ENCODE measurements around the gene RPS23. TPM values are rescaled to one million over a fixed set of nuclear protein-coding genes. Genes with fewer than 3 reads are reported as not detected.
A peak's percentile ranks its signal among the peaks of the same experiment; 100 is the strongest.

The RPS23 gene
- total RNA-seq, 1 donor from 2014 or later: 4,820 TPM

DNA sequence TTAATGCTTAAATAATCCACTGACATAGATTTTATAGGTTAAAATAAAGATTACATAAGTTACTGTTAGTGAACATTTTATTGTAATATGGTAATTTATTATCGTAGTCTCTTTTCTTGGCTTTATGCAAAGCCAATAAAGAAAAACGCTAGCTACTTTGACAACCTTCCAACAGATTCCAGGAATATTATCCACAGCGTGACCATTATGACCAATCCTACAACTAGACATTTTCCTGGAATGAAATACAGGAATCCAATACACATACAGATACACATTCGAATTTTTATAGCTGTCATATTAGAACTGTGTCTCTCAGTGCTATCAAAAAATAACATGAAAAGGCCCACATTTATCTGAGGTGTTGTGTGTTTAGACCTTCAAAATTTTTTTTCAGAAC, 13.1 kb downstream of the RPS23 start:
- no peak overlapping the region for H3K4me3 ChIP-seq (ENCODE audit: low read depth, low read length)
- TF ChIP-seq, protein P1, sequence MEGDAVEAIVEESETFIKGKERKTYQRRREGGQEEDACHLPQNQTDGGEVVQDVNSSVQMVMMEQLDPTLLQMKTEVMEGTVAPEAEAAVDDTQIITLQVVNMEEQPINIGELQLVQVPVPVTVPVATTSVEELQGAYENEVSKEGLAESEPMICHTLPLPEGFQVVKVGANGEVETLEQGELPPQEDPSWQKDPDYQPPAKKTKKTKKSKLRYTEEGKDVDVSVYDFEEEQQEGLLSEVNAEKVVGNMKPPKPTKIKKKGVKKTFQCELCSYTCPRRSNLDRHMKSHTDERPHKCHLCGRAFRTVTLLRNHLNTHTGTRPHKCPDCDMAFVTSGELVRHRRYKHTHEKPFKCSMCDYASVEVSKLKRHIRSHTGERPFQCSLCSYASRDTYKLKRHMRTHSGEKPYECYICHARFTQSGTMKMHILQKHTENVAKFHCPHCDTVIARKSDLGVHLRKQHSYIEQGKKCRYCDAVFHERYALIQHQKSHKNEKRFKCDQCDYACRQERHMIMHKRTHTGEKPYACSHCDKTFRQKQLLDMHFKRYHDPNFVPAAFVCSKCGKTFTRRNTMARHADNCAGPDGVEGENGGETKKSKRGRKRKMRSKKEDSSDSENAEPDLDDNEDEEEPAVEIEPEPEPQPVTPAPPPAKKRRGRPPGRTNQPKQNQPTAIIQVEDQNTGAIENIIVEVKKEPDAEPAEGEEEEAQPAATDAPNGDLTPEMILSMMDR (conservative IDR thresholded peaks at IDR 0.05; ENCODE audit: low read depth, low read length): no peak
- no peak for DNase-seq (ENCODE audit: low read depth)

DNA sequence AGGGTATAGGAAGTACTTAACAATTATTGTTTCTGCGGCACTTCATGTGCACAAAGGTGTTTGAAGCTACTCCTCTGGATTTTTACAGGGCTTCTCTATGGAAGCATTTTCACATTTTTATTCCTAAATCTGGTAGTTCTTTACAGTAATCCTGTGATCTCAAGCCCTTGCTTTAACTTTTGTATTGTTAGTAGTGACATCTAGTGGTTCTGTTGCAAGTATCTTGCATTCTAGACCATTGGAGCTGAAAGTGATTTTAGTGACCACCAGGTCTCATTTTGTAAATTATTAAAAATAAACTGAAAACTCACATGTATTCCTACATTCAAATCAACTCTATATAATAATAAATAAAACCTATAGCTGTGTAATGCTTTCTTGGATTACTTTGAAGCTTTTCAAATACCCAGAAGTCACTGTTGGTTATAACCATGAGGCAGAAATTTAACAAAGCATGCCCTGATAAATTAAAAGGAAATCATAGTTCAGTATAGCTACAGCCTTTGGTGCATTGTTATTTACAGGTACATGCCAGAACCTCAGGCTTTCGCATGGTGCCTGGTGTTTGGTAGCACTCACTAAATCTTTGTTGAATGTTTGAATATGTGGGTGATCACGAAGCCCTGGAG, 18.9 kb downstream of the RPS23 start:
- no peak overlapping the region for H3K4me3 ChIP-seq (ENCODE audit: low read depth, low read length)
- TF ChIP-seq, protein P1 (conservative IDR thresholded peaks at IDR 0.05; ENCODE audit: low read depth, low read length): peak; percentile 60
- no peak for DNase-seq (ENCODE audit: low read depth)

DNA sequence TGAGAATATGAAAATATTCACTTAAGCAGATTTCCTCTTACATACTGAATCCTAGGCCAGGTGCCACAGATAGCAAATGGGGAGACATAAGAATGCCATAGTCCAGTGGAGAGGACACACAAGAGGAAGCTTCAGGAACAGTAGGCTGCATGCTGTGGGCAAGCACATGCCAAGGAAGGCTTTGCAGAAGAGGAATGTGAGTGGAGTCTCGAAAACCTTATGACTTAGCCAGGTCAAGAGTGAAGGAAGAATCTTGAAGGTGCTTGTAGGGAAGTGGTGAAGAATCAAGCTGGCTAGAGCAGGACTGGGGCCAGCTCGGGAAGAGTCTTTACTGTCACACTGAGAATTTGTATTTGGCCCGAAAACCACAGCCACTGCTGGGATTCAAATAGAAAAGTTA, 20.4 kb downstream of the RPS23 start:
- DNase-seq (ENCODE audit: low read depth): no peak
- no peak overlapping the region for H3K4me3 ChIP-seq (ENCODE audit: low read depth, low read length)
- TF ChIP-seq, protein P1 (conservative IDR thresholded peaks at IDR 0.05; ENCODE audit: low read depth, low read length): no peak

DNA sequence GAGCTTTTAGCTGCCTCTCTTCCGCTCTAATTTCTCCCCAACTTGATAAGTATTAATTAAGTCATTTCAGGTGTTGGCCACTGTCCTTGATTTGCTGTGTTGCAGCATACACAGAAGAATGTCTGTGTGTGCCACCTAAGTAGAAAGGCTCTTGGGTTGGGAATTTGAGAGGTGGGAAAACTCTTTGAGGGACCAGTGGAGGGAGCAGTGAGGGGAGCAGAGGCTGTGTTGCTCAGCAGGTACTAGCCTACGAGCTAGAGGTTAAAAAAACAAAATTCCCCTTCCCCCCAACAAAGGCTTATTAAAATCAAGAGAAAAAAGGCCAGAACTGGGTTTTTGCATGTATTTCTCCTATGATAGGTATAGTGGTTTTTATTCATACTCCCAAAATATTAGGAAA, 20.9 kb downstream of the RPS23 start:
- no peak for DNase-seq (ENCODE audit: low read depth)
- TF ChIP-seq, protein P1 (conservative IDR thresholded peaks at IDR 0.05; ENCODE audit: low read depth, low read length): no peak
- H3K4me3 ChIP-seq (ENCODE audit: low read depth, low read length): no peak overlapping the region

DNA sequence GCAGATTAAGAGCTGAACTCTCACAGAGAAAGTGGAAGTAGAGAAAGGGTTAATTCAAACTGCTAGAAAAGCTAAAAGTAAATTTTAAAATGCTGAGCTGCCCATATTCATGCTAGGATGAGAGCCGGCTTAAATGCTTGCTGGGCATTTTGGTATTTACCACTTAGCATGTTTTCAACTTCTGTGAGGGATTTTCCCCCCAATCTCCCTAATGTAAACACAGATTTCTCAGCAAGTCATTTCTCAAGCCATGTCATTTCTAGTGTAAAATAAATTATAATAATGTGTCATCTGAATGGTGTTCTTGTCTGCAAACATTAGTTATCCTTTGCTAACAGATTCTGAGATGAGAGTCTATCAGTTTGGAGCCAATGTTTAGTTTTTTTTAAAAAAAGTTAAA, 22.3 kb downstream of the RPS23 start:
- TF ChIP-seq, protein P1 (conservative IDR thresholded peaks at IDR 0.05; ENCODE audit: low read depth, low read length): no peak
- DNase-seq (ENCODE audit: low read depth): no peak
- no peak overlapping the region for H3K4me3 ChIP-seq (ENCODE audit: low read depth, low read length)

DNA sequence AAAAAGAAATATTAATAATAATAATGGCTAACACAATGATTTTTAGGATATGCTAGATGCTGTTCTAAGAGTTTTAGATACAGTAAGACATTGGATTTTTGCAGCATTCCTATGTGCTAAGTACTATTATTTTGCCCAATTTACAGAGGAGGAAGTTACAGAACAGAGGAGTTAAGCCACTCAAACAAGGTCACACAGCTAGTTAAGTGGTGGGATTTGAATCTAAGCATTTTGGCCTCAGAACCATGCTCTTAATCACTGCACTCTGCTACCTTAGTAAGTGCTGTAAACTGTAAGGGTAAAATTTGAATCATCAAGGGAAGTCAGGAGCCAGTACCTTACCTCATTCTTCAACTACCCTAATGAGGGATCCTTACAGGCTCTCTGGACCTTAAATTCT, 25.4 kb downstream of the RPS23 start:
- TF ChIP-seq, protein P1 (conservative IDR thresholded peaks at IDR 0.05; ENCODE audit: low read depth, low read length): no peak
- H3K4me3 ChIP-seq (ENCODE audit: low read depth, low read length): no peak overlapping the region

DNA sequence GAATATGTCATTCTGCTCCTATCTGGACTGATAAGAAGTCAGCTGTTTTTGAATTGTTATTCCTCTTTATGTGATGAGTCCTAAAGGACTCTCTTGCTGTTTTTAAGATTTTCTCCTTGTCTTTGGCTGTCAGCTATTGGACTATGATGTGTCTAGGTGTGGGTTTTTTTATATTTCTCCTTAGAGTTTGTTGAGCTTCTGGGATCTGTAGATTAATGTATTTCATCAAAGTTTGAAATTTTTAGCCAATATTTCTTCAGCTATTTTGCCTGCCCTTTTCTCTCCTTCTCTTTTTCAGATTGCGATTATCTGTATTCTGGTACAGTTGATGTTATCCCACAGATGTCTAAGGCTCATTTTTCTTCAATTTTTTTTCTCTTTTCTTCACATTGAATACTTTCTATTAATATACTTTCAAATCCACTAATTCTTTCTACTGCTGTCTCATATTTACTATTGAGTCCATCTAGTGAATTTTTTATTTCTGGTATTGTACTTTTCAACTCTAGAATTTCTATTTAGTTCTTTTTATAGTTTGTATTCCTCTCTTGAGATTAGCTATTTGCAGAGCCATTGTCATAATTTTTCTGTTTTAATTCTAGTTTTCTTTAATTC, 31.1 kb downstream of the RPS23 start:
- H3K4me3 ChIP-seq (ENCODE audit: low read depth, low read length): no peak overlapping the region
- TF ChIP-seq, protein P1 (conservative IDR thresholded peaks at IDR 0.05; ENCODE audit: low read depth, low read length): no peak
- no peak for DNase-seq (ENCODE audit: low read depth)

More for the DNA sequence above, 25.4 kb downstream of the RPS23 start:
- DNase-seq (ENCODE audit: low read depth): no peak
